ENCODE measurements around the gene PEG3. TPM values are rescaled to one million over a fixed set of nuclear protein-coding genes. Genes with fewer than 3 reads are reported as not detected.

PEG3 gene
- total and polyA plus RNA-seq, 4 donors: 160 to 444 (median 230) TPM

- H3K36me3 ChIP-seq (ENCODE audit: control insufficient read depth, insufficient read depth, low read length): peaks cover 15% of the 10 kb centered on the region
- H3K9me3 ChIP-seq (ENCODE audit: control insufficient read depth, insufficient read depth, low read length): no peaks in the 10 kb centered on the region
- 83% methylated on average over 5 of the region's 5 CpGs for WGBS (ENCODE audit: insufficient coverage)
- no peak overlapping the region for H3K4me3 ChIP-seq (ENCODE audit: low read depth, low read length)
- DNase-seq (ENCODE audit: low read depth in 4 of 6, low spot score in 6 of 6): no peak
- H3K27me3 ChIP-seq (ENCODE audit: control insufficient read depth, insufficient read depth, low read length): no peaks in the 10 kb centered on the region
- H3K27ac ChIP-seq (ENCODE audit: low read depth, low read length): no peak overlapping the region
- peaks cover 16% of the 10 kb centered on the region for H3K4me1 ChIP-seq (ENCODE audit: control insufficient read depth, insufficient read depth, low read length)
Observed at GRCh38 chr19:56834564-56835375, 5.8 kb downstream of the PEG3 start.

GRCh38 chr19:56832352-56832928, 8.1 kb downstream of the PEG3 start:
- peaks cover 6% of the 10 kb centered on the region for H3K4me1 ChIP-seq (ENCODE audit: control insufficient read depth, insufficient read depth, low read length)
- no peak overlapping the region for H3K27ac ChIP-seq (ENCODE audit: low read depth, low read length)
- 73% methylated on average over 2 of the region's 5 CpGs for WGBS (ENCODE audit: insufficient coverage)
- DNase-seq (ENCODE audit: low read depth in 4 of 6, low spot score in 6 of 6): no peak
- no peaks in the 10 kb centered on the region for H3K9me3 ChIP-seq (ENCODE audit: control insufficient read depth, insufficient read depth, low read length)
- H3K36me3 ChIP-seq (ENCODE audit: control insufficient read depth, insufficient read depth, low read length): peaks cover 15% of the 10 kb centered on the region
- no peaks in the 10 kb centered on the region for H3K27me3 ChIP-seq (ENCODE audit: control insufficient read depth, insufficient read depth, low read length)
- H3K4me3 ChIP-seq (ENCODE audit: low read depth, low read length): no peak overlapping the region

GRCh38 chr19:56831255-56831654, 9.3 kb downstream of the PEG3 start:
- no peaks in the 10 kb centered on the region for H3K27me3 ChIP-seq (ENCODE audit: control insufficient read depth, insufficient read depth, low read length)
- no peaks in the 10 kb centered on the region for H3K4me1 ChIP-seq (ENCODE audit: control insufficient read depth, insufficient read depth, low read length)
- no CpG with 5 or more reads among the region's 2 CpGs for WGBS (ENCODE audit: insufficient coverage)
- H3K27ac ChIP-seq (ENCODE audit: low read depth, low read length): no peak overlapping the region
- H3K9me3 ChIP-seq (ENCODE audit: control insufficient read depth, insufficient read depth, low read length): no peaks in the 10 kb centered on the region
- no peak overlapping the region for H3K4me3 ChIP-seq (ENCODE audit: low read depth, low read length)
- peaks cover 15% of the 10 kb centered on the region for H3K36me3 ChIP-seq (ENCODE audit: control insufficient read depth, insufficient read depth, low read length)
- DNase-seq (ENCODE audit: low read depth in 4 of 6, low spot score in 6 of 6): no peak

- no peaks in the 10 kb centered on the region for H3K27me3 ChIP-seq (ENCODE audit: control insufficient read depth, insufficient read depth, low read length)
- peaks cover 13% of the 10 kb centered on the region for H3K36me3 ChIP-seq (ENCODE audit: control insufficient read depth, insufficient read depth, low read length)
- DNase-seq (ENCODE audit: low read depth in 4 of 6, low spot score in 6 of 6): no peak
- no peaks in the 10 kb centered on the region for H3K4me1 ChIP-seq (ENCODE audit: control insufficient read depth, insufficient read depth, low read length)
- no peak overlapping the region for H3K4me3 ChIP-seq (ENCODE audit: low read depth, low read length)
- H3K27ac ChIP-seq (ENCODE audit: low read depth, low read length): no peak overlapping the region
- 75% methylated on average over 4 of the region's 6 CpGs for WGBS (ENCODE audit: insufficient coverage)
- H3K9me3 ChIP-seq (ENCODE audit: control insufficient read depth, insufficient read depth, low read length): no peaks in the 10 kb centered on the region
Observed at GRCh38 chr19:56829596-56829995, 10.9 kb downstream of the PEG3 start.

- Histone ChIP-seq H3K9me3 (ENCODE audit: control insufficient read depth, insufficient read depth, low read length) (no peaks in the 10 kb centered on the region), H3K36me3 (ENCODE audit: control insufficient read depth, insufficient read depth, low read length) (peaks cover 18% of the 10 kb centered on the region), H3K4me3 (ENCODE audit: low read depth, low read length) (no peak overlapping the region), H3K4me1 (ENCODE audit: control insufficient read depth, insufficient read depth, low read length) (no peaks in the 10 kb centered on the region), H3K27ac (ENCODE audit: low read depth, low read length) (no peak overlapping the region), H3K27me3 (ENCODE audit: control insufficient read depth, insufficient read depth, low read length) (no peaks in the 10 kb centered on the region)
- no CpG with 5 or more reads among the region's 2 CpGs for WGBS (ENCODE audit: insufficient coverage)
- no peak for DNase-seq (ENCODE audit: low read depth in 4 of 6, low spot score in 6 of 6)
Observed at GRCh38 chr19:56827708-56828107, 12.8 kb downstream of the PEG3 start.

GRCh38 chr19:56823956-56824355, 16.6 kb downstream of the PEG3 start:
- no peaks in the 10 kb centered on the region for H3K4me1 ChIP-seq (ENCODE audit: control insufficient read depth, insufficient read depth, low read length)
- no peak overlapping the region for H3K27ac ChIP-seq (ENCODE audit: low read depth, low read length)
- over 99% methylated on average over 5 of the region's 6 CpGs for WGBS (ENCODE audit: insufficient coverage)
- H3K9me3 ChIP-seq (ENCODE audit: control insufficient read depth, insufficient read depth, low read length): no peaks in the 10 kb centered on the region
- no peak overlapping the region for H3K4me3 ChIP-seq (ENCODE audit: low read depth, low read length)
- H3K27me3 ChIP-seq (ENCODE audit: control insufficient read depth, insufficient read depth, low read length): no peaks in the 10 kb centered on the region
- peaks cover 31% of the 10 kb centered on the region for H3K36me3 ChIP-seq (ENCODE audit: control insufficient read depth, insufficient read depth, low read length)
- no peak for DNase-seq (ENCODE audit: low read depth in 4 of 6, low spot score in 6 of 6)

- Histone ChIP-seq H3K36me3 (ENCODE audit: control insufficient read depth, insufficient read depth, low read length) (peaks cover 31% of the 10 kb centered on the region), H3K4me3 (ENCODE audit: low read depth, low read length) (no peak overlapping the region), H3K4me1 (ENCODE audit: control insufficient read depth, insufficient read depth, low read length) (no peaks in the 10 kb centered on the region), H3K27ac (ENCODE audit: low read depth, low read length) (no peak overlapping the region), H3K27me3 (ENCODE audit: control insufficient read depth, insufficient read depth, low read length) (no peaks in the 10 kb centered on the region), H3K9me3 (ENCODE audit: control insufficient read depth, insufficient read depth, low read length) (no peaks in the 10 kb centered on the region)
- no peak for DNase-seq (ENCODE audit: low read depth in 4 of 6, low spot score in 6 of 6)
- 91% methylated on average over 12 of the region's 12 CpGs for WGBS (ENCODE audit: insufficient coverage)
Observed at GRCh38 chr19:56823417-56823816, 17.1 kb downstream of the PEG3 start.

GRCh38 chr19:56822755-56823154, 17.8 kb downstream of the PEG3 start:
- Histone ChIP-seq H3K4me1 (ENCODE audit: control insufficient read depth, insufficient read depth, low read length) (no peaks in the 10 kb centered on the region), H3K9me3 (ENCODE audit: control insufficient read depth, insufficient read depth, low read length) (no peaks in the 10 kb centered on the region), H3K27me3 (ENCODE audit: control insufficient read depth, insufficient read depth, low read length) (no peaks in the 10 kb centered on the region), H3K36me3 (ENCODE audit: control insufficient read depth, insufficient read depth, low read length) (peaks cover 35% of the 10 kb centered on the region), H3K27ac (ENCODE audit: low read depth, low read length) (no peak overlapping the region), H3K4me3 (ENCODE audit: low read depth, low read length) (no peak overlapping the region)
- DNase-seq (ENCODE audit: low read depth in 4 of 6, low spot score in 6 of 6): no peak
- WGBS (ENCODE audit: insufficient coverage): 91% methylated on average over 5 of the region's 5 CpGs

GRCh38 chr19:56821675-56822074, 18.9 kb downstream of the PEG3 start:
- H3K36me3 ChIP-seq (ENCODE audit: control insufficient read depth, insufficient read depth, low read length): peaks cover 35% of the 10 kb centered on the region
- no peaks in the 10 kb centered on the region for H3K4me1 ChIP-seq (ENCODE audit: control insufficient read depth, insufficient read depth, low read length)
- H3K9me3 ChIP-seq (ENCODE audit: control insufficient read depth, insufficient read depth, low read length): no peaks in the 10 kb centered on the region
- H3K27ac ChIP-seq (ENCODE audit: low read depth, low read length): no peak overlapping the region
- no peaks in the 10 kb centered on the region for H3K27me3 ChIP-seq (ENCODE audit: control insufficient read depth, insufficient read depth, low read length)
- no peak for DNase-seq (ENCODE audit: low read depth in 4 of 6, low spot score in 6 of 6)
- WGBS (ENCODE audit: insufficient coverage): 80% methylated on average over 6 of the region's 6 CpGs
- no peak overlapping the region for H3K4me3 ChIP-seq (ENCODE audit: low read depth, low read length)

GRCh38 chr19:56821209-56821608, 19.3 kb downstream of the PEG3 start:
- Histone ChIP-seq H3K9me3 (ENCODE audit: control insufficient read depth, insufficient read depth, low read length) (no peaks in the 10 kb centered on the region), H3K27me3 (ENCODE audit: control insufficient read depth, insufficient read depth, low read length) (no peaks in the 10 kb centered on the region), H3K36me3 (ENCODE audit: control insufficient read depth, insufficient read depth, low read length) (peaks cover 35% of the 10 kb centered on the region), H3K27ac (ENCODE audit: low read depth, low read length) (no peak overlapping the region), H3K4me3 (ENCODE audit: low read depth, low read length) (no peak overlapping the region), H3K4me1 (ENCODE audit: control insufficient read depth, insufficient read depth, low read length) (no peaks in the 10 kb centered on the region)
- WGBS (ENCODE audit: insufficient coverage): 74% methylated on average over 5 of the region's 5 CpGs
- no peak for DNase-seq (ENCODE audit: low read depth in 4 of 6, low spot score in 6 of 6)

Data from spinal cord (tissue), 10 donors.